ENCODE data around the gene PDRG1. TPM values are rescaled to one million over a fixed set of nuclear protein-coding genes. Genes with fewer than 3 reads are reported as not detected.

PDRG1 gene
- polyA plus RNA-seq, 1 donor from 2014 or later = 50.6 TPM

GRCh38 chr20:31927627-31928159 lies 24.2 kb downstream of the PDRG1 start:
- no peaks in the 10 kb centered on the region for H3K9me3 ChIP-seq (ENCODE audit: low read length)
- H4K20me1 ChIP-seq (ENCODE audit: insufficient read depth) = no peaks in the 10 kb centered on the region
- no peak overlapping the region for H3K9ac ChIP-seq (ENCODE audit: low read length)
- H3K4me2 ChIP-seq (ENCODE audit: low read length) = no peak overlapping the region
- no peaks in the 10 kb centered on the region for H3K9me2 ChIP-seq (ENCODE audit: insufficient read depth, low read length)
- no peak overlapping the region for H3K4me3 ChIP-seq (ENCODE audit: low read length)
- H3K36me3 ChIP-seq (ENCODE audit: insufficient read depth, low read length) = no peaks in the 10 kb centered on the region
- H2AFZ ChIP-seq (ENCODE audit: low read depth, low read length) = no peak overlapping the region
- no peaks in the 10 kb centered on the region for H3K79me2 ChIP-seq (replicated peaks; ENCODE audit: insufficient read depth, low read length)
- no peak overlapping the region for H3K27ac ChIP-seq (ENCODE audit: low read length)
- no peaks in the 10 kb centered on the region for H3K27me3 ChIP-seq (ENCODE audit: insufficient read depth, low read depth, low read length)
- TF ChIP-seq RAD21 (conservative IDR thresholded peaks at IDR 0.05) (no peak), REST (IDR thresholded peaks at IDR 0.05; ENCODE audit: borderline replicate concordance) (no peak), TAF1 (IDR thresholded peaks at IDR 0.05; ENCODE audit: low read depth) (no peak), EZH2 (IDR thresholded peaks at IDR 0.05; ENCODE audit: borderline replicate concordance, insufficient read depth, low read length, poor library complexity, severe bottlenecking) (no peak), POLR2AphosphoS5 (IDR thresholded peaks at IDR 0.05) (no peak), MXI1 (conservative IDR thresholded peaks at IDR 0.05; ENCODE audit: poor library complexity, severe bottlenecking) (no peak), CTCF (IDR thresholded peaks at IDR 0.05; ENCODE audit: poor library complexity, severe bottlenecking) (no peak), EP300 (conservative IDR thresholded peaks at IDR 0.05; ENCODE audit: poor library complexity, severe bottlenecking) (no peak), SMC3 (conservative IDR thresholded peaks at IDR 0.05; ENCODE audit: poor library complexity) (no peak)
- no peaks in the 10 kb centered on the region for H3F3A ChIP-seq (ENCODE audit: insufficient read depth, low read length, poor library complexity, severe bottlenecking)

DNA sequence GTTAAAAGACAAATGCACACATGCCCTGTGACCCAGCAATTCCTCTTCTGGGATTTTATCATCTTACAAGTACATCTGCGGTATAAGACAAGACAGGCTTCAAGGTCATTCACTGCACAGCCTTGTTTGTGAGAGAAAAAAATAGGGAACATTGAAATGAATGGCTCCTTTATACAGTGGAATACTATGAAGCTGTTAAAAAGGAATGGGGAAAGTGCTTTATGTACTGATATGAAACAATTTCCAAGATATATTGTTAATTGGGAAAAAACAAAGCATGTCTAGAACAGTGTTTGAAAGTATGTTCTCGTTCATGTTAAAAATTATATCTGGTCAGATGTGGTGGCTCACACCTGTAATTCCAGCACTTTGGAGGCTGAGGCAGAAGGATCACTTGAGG lies 25.4 kb downstream of the PDRG1 start:
- Histone ChIP-seq H2AFZ (ENCODE audit: low read depth, low read length) (no peak overlapping the region), H3F3A (ENCODE audit: insufficient read depth, low read length, poor library complexity, severe bottlenecking) (no peaks in the 10 kb centered on the region), H4K20me1 (ENCODE audit: insufficient read depth) (no peaks in the 10 kb centered on the region), H3K4me3 (ENCODE audit: low read length) (no peak overlapping the region), H3K4me2 (ENCODE audit: low read length) (no peak overlapping the region), H3K27me3 (ENCODE audit: insufficient read depth, low read depth, low read length) (no peaks in the 10 kb centered on the region), H3K79me2 (replicated peaks; ENCODE audit: insufficient read depth, low read length) (no peaks in the 10 kb centered on the region), H3K9me2 (ENCODE audit: insufficient read depth, low read length) (no peaks in the 10 kb centered on the region), H3K9ac (ENCODE audit: low read length) (no peak overlapping the region), H3K9me3 (ENCODE audit: low read length) (no peaks in the 10 kb centered on the region), H3K36me3 (ENCODE audit: insufficient read depth, low read length) (no peaks in the 10 kb centered on the region), H3K27ac (ENCODE audit: low read length) (no peak overlapping the region)
- TF ChIP-seq POLR2AphosphoS5 (IDR thresholded peaks at IDR 0.05) = no peak
- no peak for TF ChIP-seq RAD21 (conservative IDR thresholded peaks at IDR 0.05)
- no peak for TF ChIP-seq CTCF (IDR thresholded peaks at IDR 0.05; ENCODE audit: poor library complexity, severe bottlenecking)
- no peak for TF ChIP-seq SMC3 (conservative IDR thresholded peaks at IDR 0.05; ENCODE audit: poor library complexity)
- no peak for TF ChIP-seq MXI1 (conservative IDR thresholded peaks at IDR 0.05; ENCODE audit: poor library complexity, severe bottlenecking)
- TF ChIP-seq EZH2 (IDR thresholded peaks at IDR 0.05; ENCODE audit: borderline replicate concordance, insufficient read depth, low read length, poor library complexity, severe bottlenecking) = no peak
- TF ChIP-seq EP300 (conservative IDR thresholded peaks at IDR 0.05; ENCODE audit: poor library complexity, severe bottlenecking) = no peak
- no peak for TF ChIP-seq TAF1 (IDR thresholded peaks at IDR 0.05; ENCODE audit: low read depth)
- no peak for TF ChIP-seq REST (IDR thresholded peaks at IDR 0.05; ENCODE audit: borderline replicate concordance)
